ENCODE data around the gene ZNF77. TPM values are rescaled to one million over a fixed set of nuclear protein-coding genes. Genes with fewer than 3 reads are reported as not detected.
A peak's percentile ranks its signal among the peaks of the same experiment; 100 is the strongest.
"Not testable (repeated sequence)": the region's sequence is repeated elsewhere in the genome, so short reads cannot be mapped to it uniquely, and the experiment has no call there.

Gene ZNF77
- 5.1 TPM for total RNA-seq
- polyA plus RNA-seq (ENCODE audit: insufficient read depth, low read depth, low replicate concordance) = 2.4 TPM
- long read RNA-seq, donor 1, partial matches to known transcripts = 0 of 1 reads
- long read RNA-seq, donor 1, other reads (novel, unspliced or antisense) = 0 of 1 reads
- long read RNA-seq, donor 2, partial matches to known transcripts = 0 of 1 reads
- long read RNA-seq, donor 2, other reads (novel, unspliced or antisense) = 0 of 1 reads
- long read RNA-seq, donor 3, partial matches to known transcripts = 0 of 3 reads
- long read RNA-seq, donor 3, other reads (novel, unspliced or antisense) = 0 of 3 reads
- long read RNA-seq, donor 4 = 0 reads
- long read RNA-seq, donor 5, partial matches to known transcripts = 0 of 1 reads
- long read RNA-seq, donor 5, other reads (novel, unspliced or antisense) = 0 of 1 reads
- long read RNA-seq, donor 6, partial matches to known transcripts = 0 of 2 reads
- long read RNA-seq, donor 6, other reads (novel, unspliced or antisense) = 0 of 2 reads
- long read RNA-seq, donor 7, partial matches to known transcripts = 0 of 4 reads
- long read RNA-seq, donor 7, other reads (novel, unspliced or antisense) = 2 of 4 reads
- long read RNA-seq, donor 8, partial matches to known transcripts = 0 of 1 reads
- long read RNA-seq, donor 8, other reads (novel, unspliced or antisense) = 0 of 1 reads
- long read RNA-seq, donor 9 = 0 reads
- long read RNA-seq, donor 10, partial matches to known transcripts = 0 of 1 reads
- long read RNA-seq, donor 10, other reads (novel, unspliced or antisense) = 0 of 1 reads

- peak within 1 kb of the TSS; percentile 94 to 98 for H3K27ac ChIP-seq (ENCODE audit: low read depth in 2 of 2, low read length in 2 of 2)
- no peaks in the 10 kb centered on the region for H3K27me3 ChIP-seq (ENCODE audit: control insufficient read depth, insufficient read depth, low read length)
- DNase-seq = peak; percentile 99 to 100 (median 99)
- H3K4me1 ChIP-seq (ENCODE audit: control insufficient read depth in 2 of 3, insufficient read depth in 2 of 3, low read depth in 1 of 3, low read length in 3 of 3) = peaks cover 0 to 14% (median 0%) of the 10 kb centered on the region in 3 donors
- FAIRE-seq = peak; percentile 98
- intact Hi-C loops (cut with DNase I) = no loop called here
- peak within 1 kb of the TSS; percentile 74 to 92 (median 77) for H3K4me3 ChIP-seq (ENCODE audit: low read length in 3 of 3)
- TF ChIP-seq CTCF (IDR thresholded peaks at IDR 0.05; ENCODE audit: borderline replicate concordance, extremely low read depth, insufficient read depth) = no peak
- H3K9me3 ChIP-seq (ENCODE audit: control insufficient read depth in 2 of 3, insufficient read depth in 1 of 3, low read length in 3 of 3) = no peaks in the 10 kb centered on the region
- H3K9ac ChIP-seq (ENCODE audit: low read length in 3 of 3) = peak within 1 kb of the TSS; percentile 69 to 90 (median 85)
- H3K36me3 ChIP-seq (ENCODE audit: control insufficient read depth in 2 of 3, insufficient read depth in 3 of 3, low read length in 3 of 3) = no peaks in the 10 kb centered on the region
These were observed at the start of gene ZNF77 for GRCh38 chr19:2944775-2945574. ZNF77 (minus strand) TSS chr19:2944971; CDS start chr19:2944840, 131 bp downstream.

- no peak for DNase-seq
- intact Hi-C loops (cut with DNase I) = no loop called here
- no peak for FAIRE-seq
These were observed 48.8 kb upstream of the ZNF77 start for GRCh38 chr19:2993579-2993978.

GRCh38 chr19:2992958-2993357 is 48.2 kb upstream of the ZNF77 start:
- TF ChIP-seq CTCF (IDR thresholded peaks at IDR 0.05; ENCODE audit: borderline replicate concordance, extremely low read depth, insufficient read depth) = no peak
- intact Hi-C loops (cut with DNase I) = no loop called here
- H3K27me3 ChIP-seq (ENCODE audit: control insufficient read depth, insufficient read depth, low read length) = no peaks in the 10 kb centered on the region
- H3K4me1 ChIP-seq (ENCODE audit: control insufficient read depth in 2 of 3, insufficient read depth in 2 of 3, low read depth in 1 of 3, low read length in 3 of 3) = no peaks in the 10 kb centered on the region
- H3K4me3 ChIP-seq (ENCODE audit: low read length in 3 of 3) = no peak overlapping the region
- H3K27ac ChIP-seq (ENCODE audit: low read depth in 2 of 2, low read length in 2 of 2) = no peak overlapping the region
- no peak overlapping the region for H3K9ac ChIP-seq (ENCODE audit: low read length in 3 of 3)
- DNase-seq (no peak), FAIRE-seq (no peak)
- H3K9me3 ChIP-seq (ENCODE audit: control insufficient read depth in 2 of 3, insufficient read depth in 1 of 3, low read length in 3 of 3) = no peaks in the 10 kb centered on the region
- peaks cover 0 to 4% (median 0%) of the 10 kb centered on the region in 3 donors for H3K36me3 ChIP-seq (ENCODE audit: control insufficient read depth in 2 of 3, insufficient read depth in 3 of 3, low read length in 3 of 3)

More at GRCh38 chr19:2993579-2993978, 48.8 kb upstream of the ZNF77 start:
- TF ChIP-seq CTCF (IDR thresholded peaks at IDR 0.05; ENCODE audit: borderline replicate concordance, extremely low read depth, insufficient read depth) = no peak
- no peaks in the 10 kb centered on the region for H3K4me1 ChIP-seq (ENCODE audit: control insufficient read depth in 2 of 3, insufficient read depth in 2 of 3, low read depth in 1 of 3, low read length in 3 of 3)
- H3K4me3 ChIP-seq (ENCODE audit: low read length in 3 of 3) = no peak overlapping the region
- H3K9ac ChIP-seq (ENCODE audit: low read length in 3 of 3) = no peak overlapping the region
- peaks cover 0 to 4% (median 0%) of the 10 kb centered on the region in 3 donors for H3K36me3 ChIP-seq (ENCODE audit: control insufficient read depth in 2 of 3, insufficient read depth in 3 of 3, low read length in 3 of 3)
- H3K27ac ChIP-seq (ENCODE audit: low read depth in 2 of 2, low read length in 2 of 2) = no peak overlapping the region
- no peaks in the 10 kb centered on the region for H3K9me3 ChIP-seq (ENCODE audit: control insufficient read depth in 2 of 3, insufficient read depth in 1 of 3, low read length in 3 of 3)
- no peaks in the 10 kb centered on the region for H3K27me3 ChIP-seq (ENCODE audit: control insufficient read depth, insufficient read depth, low read length)

GRCh38 chr19:2992333-2992732 is 47.6 kb upstream of the ZNF77 start:
- DNase-seq; H3K9ac ChIP-seq (ENCODE audit: low read length in 3 of 3); H3K4me3 ChIP-seq (ENCODE audit: low read length in 3 of 3); H3K4me1 ChIP-seq (ENCODE audit: control insufficient read depth in 2 of 3, insufficient read depth in 2 of 3, low read depth in 1 of 3, low read length in 3 of 3); H3K9me3 ChIP-seq (ENCODE audit: control insufficient read depth in 2 of 3, insufficient read depth in 1 of 3, low read length in 3 of 3); intact Hi-C loops (cut with DNase I); FAIRE-seq; H3K27me3 ChIP-seq (ENCODE audit: control insufficient read depth, insufficient read depth, low read length); H3K27ac ChIP-seq (ENCODE audit: low read depth in 2 of 2, low read length in 2 of 2); H3K36me3 ChIP-seq (ENCODE audit: control insufficient read depth in 2 of 3, insufficient read depth in 3 of 3, low read length in 3 of 3): not testable (repeated sequence)
